Adipose tissue (tissue), 3 donors: Measurements from ENCODE around the gene PHACTR3. TPM values are rescaled to one million over a fixed set of nuclear protein-coding genes. Genes with fewer than 3 reads are reported as not detected.
"Not testable (repeated sequence)": the region's sequence is repeated elsewhere in the genome, so short reads cannot be mapped to it uniquely, and the experiment has no call there.

Experiments used
- H3K27ac ChIP-seq: one replicate; pipeline ENCODE4 v1.5.1; 2013; ENCODE audit warnings: low read depth, low read length
- WGBS, 3 donors: extraction: QIAGEN DNeasy Blood & Tissue Kit; methylation state at CpG; one replicate each; pipeline ENCODE4 v1.1.7; 2013; 5-methylcytosine and 5-hydroxymethylcytosine counted together
- polyA plus RNA-seq, 3 donors: library from polyadenylated mRNA; stranded (reverse); fragments of 200-250 nt; gene quantifications; one replicate each; pipeline ENCODE4 v1.2.3, GENCODE V29; 2013
- donor health status: healthy with polysubstance abuse.
- donor health status: Bipolar disorder and iron deficiency.
- donor health status: healthy.

Gene PHACTR3
- polyA plus RNA-seq, 3 donors = 0.10 to 0.42 TPM; not detected in 1

- 91 to 100% (median 94%) methylated on average over 1 of the region's 1 CpG for WGBS, 3 donors
Observed at GRCh38 chr20:59864726-59865125, 260.4 kb downstream of the PHACTR3 start.

GRCh38 chr20:59866338-59866737 is 262.0 kb downstream of the PHACTR3 start:
- 86 to 94% (median 92%) methylated on average over 3 of the region's 3 CpGs for WGBS, 3 donors
- no peak overlapping the region for H3K27ac ChIP-seq

More at GRCh38 chr20:59864726-59865125, 260.4 kb downstream of the PHACTR3 start:
- H3K27ac ChIP-seq = no peak overlapping the region

GRCh38 chr20:59871096-59871495 is 266.8 kb downstream of the PHACTR3 start:
- WGBS, 3 donors = 54 to 93% (median 70%) methylated on average over 1 of the region's 1 CpG
- H3K27ac ChIP-seq = no peak overlapping the region

- 63 to 90% (median 71%) methylated on average over 1 of the region's 1 CpG for WGBS, 3 donors
- H3K27ac ChIP-seq = no peak overlapping the region
Observed at GRCh38 chr20:59873409-59873808, 269.1 kb downstream of the PHACTR3 start.

GRCh38 chr20:59880198-59880597 is 275.9 kb downstream of the PHACTR3 start:
- H3K27ac ChIP-seq = no peak overlapping the region
- 91 to 93% (median 92%) methylated on average over 1 of the region's 1 CpG for WGBS, 3 donors

- 90 to 95% (median 94%) methylated on average over 3 of the region's 3 CpGs for WGBS, 3 donors
- no peak overlapping the region for H3K27ac ChIP-seq
Observed at GRCh38 chr20:59884494-59884893, 280.2 kb downstream of the PHACTR3 start.

GRCh38 chr20:59888050-59888449 is 283.7 kb downstream of the PHACTR3 start:
- WGBS, 3 donors = 96 to 98% (median 97%) methylated on average over 1 of the region's 1 CpG
- no peak overlapping the region for H3K27ac ChIP-seq

GRCh38 chr20:59890035-59890434 is 285.7 kb downstream of the PHACTR3 start:
- whole genome bisulfite sequencing, 3 donors = 87 to 93% (median 91%) methylated on average over 2 of the region's 2 CpGs
- H3K27ac ChIP-seq = not testable (repeated sequence)

GRCh38 chr20:59891581-59891980 is 287.2 kb downstream of the PHACTR3 start:
- WGBS, 3 donors = 60 to 89% (median 78%) methylated on average over 1 of the region's 1 CpG
- H3K27ac ChIP-seq = no peak overlapping the region

GRCh38 chr20:59895908-59896307 is 291.6 kb downstream of the PHACTR3 start:
- WGBS, 3 donors = 50 to 94% (median 88%) methylated on average over 1 of the region's 1 CpG
- H3K27ac ChIP-seq = no peak overlapping the region
